Esophagus muscularis mucosa (tissue), 3 donors: ENCODE data around the gene NSD1.

Experiments used
- CTCF ChIP-seq, 3 experiments: fragments of 200-600 bp in 2 of 3; fragments of 450-650 bp in 1 of 3; sonication (generic) in 2 of 3; IDR thresholded peaks; one replicate each; pipeline ENCODE4 v1.5.1; 2017 to 2019; ENCODE audit warnings: antibody characterized with exemption in 3 of 3, mild to moderate bottlenecking in 2 of 3, moderate library complexity in 1 of 3
- POLR2AphosphoS5 ChIP-seq, 2 donors: sonication (generic); formaldehyde crosslinking; IDR thresholded peaks; one replicate each; pipeline ENCODE4 v1.6.1; 2017; ENCODE audit warnings: antibody characterized with exemption in 2 of 2

- TF ChIP-seq POLR2AphosphoS5 (IDR thresholded peaks at IDR 0.05) (no peak), CTCF (IDR thresholded peaks at IDR 0.05) (no peak)
Measured at GRCh38 chr5:177232761-177233160, 99.2 kb downstream of the NSD1 start.
